Adrenal gland (tissue), 12 donors: ENCODE results near the gene RFXAP. TPM values are rescaled to one million over a fixed set of nuclear protein-coding genes. Genes with fewer than 3 reads are reported as not detected.

ENCODE experiments used
- DNase-seq, 7 donors: peaks; one replicate each; pipeline ENCODE4 v3.0.0-alpha.2; 2019 to 2020
- H3K27ac ChIP-seq, 5 donors: fragments of 200-600 bp; sonication (generic) in 4 of 5; 1 replicate in 3 of 5; 2 replicates in 2 of 5; pipeline versions ENCODE4 v1.5.1 to v1.8.0; 2016 to 2020; ENCODE audit warnings: mild to moderate bottlenecking in 1 of 5
- H3K27me3 ChIP-seq: fragments of 200-600 bp; 2 replicates; pipeline ENCODE4 v1.8.0; 2021
- H3K36me3 ChIP-seq, 2 donors: fragments of 200-600 bp; replicated peaks in 1 of 2; 1 replicate in 1 of 2; 2 replicates in 1 of 2; pipeline versions ENCODE4 v1.5.1 to v1.8.0; 2018 to 2022
- H3K4me1 ChIP-seq, 2 donors: fragments of 200-600 bp; replicated peaks in 1 of 2; 1 replicate in 1 of 2; 2 replicates in 1 of 2; pipeline versions ENCODE4 v1.5.1 to v1.8.0; 2018 to 2021
- H3K4me3 ChIP-seq, 4 donors: fragments of 200-600 bp; sonication (generic) in 3 of 4; one replicate each; pipeline ENCODE4 v1.5.1; 2016 to 2018
- H3K9me3 ChIP-seq, 3 donors: fragments of 200-600 bp; sonication (generic) in 1 of 3; replicated peaks in 1 of 3; 1 replicate in 2 of 3; 2 replicates in 1 of 3; pipeline versions ENCODE4 v1.5.1 to v1.8.0; 2016 to 2021
- CTCF ChIP-seq, 6 experiments: fragments of 450-650 bp in 4 of 6; fragments of 200-600 bp in 2 of 6; sonication (generic) in 1 of 6; IDR thresholded peaks; 1 replicate in 5 of 6; 2 replicates in 1 of 6; pipeline versions ENCODE4 v1.5.1 to v1.8.0; 2016 to 2021; ENCODE audit warnings: antibody characterized with exemption in 6 of 6, mild to moderate bottlenecking in 2 of 6, moderate library complexity in 1 of 6
- POLR2A ChIP-seq, 2 donors: fragments of 450-650 bp; IDR thresholded peaks; one replicate each; pipeline ENCODE4 v1.6.1; 2017; ENCODE audit warnings: antibody characterized with exemption in 2 of 2, mild to moderate bottlenecking in 2 of 2, moderate library complexity in 1 of 2
- WGBS, 4 donors: extraction: QIAGEN DNeasy Blood & Tissue Kit in 2 of 4; methylation state at CpG; one replicate each; pipeline versions ENCODE4 v1.1.5 to v1.1.7; 2013 to 2017; 5-methylcytosine and 5-hydroxymethylcytosine counted together
- intact Hi-C, 2 donors: fragments of 100-400 bp; cut with DNase I; formaldehyde crosslinking; loops; one replicate each; pipeline versions ENCODE4 v1.14.1 to v1.15.0; 2022 to 2023
- polyA plus RNA-seq, 3 donors: library from polyadenylated mRNA; stranded (reverse); fragments of 200-250 nt in 2 of 3; fragments of 350-450 nt in 1 of 3; fragmentation: Illumina TruSeq in 1 of 3; extraction: RNeasy Lipid Tissue Mini Kit (QIAGEN cat#74804) in 1 of 3; gene quantifications; one replicate each; pipeline ENCODE4 v1.2.3, GENCODE V29; 2013 to 2014
- total RNA-seq, 9 donors: library from RNA; depleted of rRNA in 4 of 9; stranded (reverse); fragments of >200 nt in 4 of 9; fragments of 120-200 nt in 1 of 9; fragmentation: NEBNext Ultra II Directional in 1 of 9; extraction: Animal tissue kit (Norgen Biotek cat#: 25700) in 1 of 9; gene quantifications; one replicate each; pipeline versions ENCODE4 v1.1.0 to v1.2.4, GENCODE V29; 2013 to 2023
- donor health status: healthy with polysubstance abuse.
- donor health status: Bipolar disorder and iron deficiency.
- donor health status: DM: yes; HTN: yes; CAD: no.
- donor health status: DM: no; HTN: no; CAD: no.
- donor health status: DM: no; HTN: no; CAD: no.
- donor health status: DM: yes; HTN: yes; CAD: no.

Gene RFXAP
- total and polyA plus RNA-seq, 12 donors, result 1.1 to 4.9 (median 2.1) TPM

- Histone ChIP-seq H3K4me1 (no peaks in the 10 kb centered on the region), H3K27ac (no peak overlapping the region), H3K27me3 (no peaks in the 10 kb centered on the region), H3K36me3 (no peaks in the 10 kb centered on the region), H3K9me3 (no peaks in the 10 kb centered on the region), H3K4me3 (no peak overlapping the region)
- intact Hi-C loops, result no loop called here
- DNase-seq, result no peak
- TF ChIP-seq POLR2A (IDR thresholded peaks at IDR 0.05), result no peak
- no peak for TF ChIP-seq CTCF (IDR thresholded peaks at IDR 0.05)
- 58 to 71% (median 61%) methylated on average over 3 of the region's 3 CpGs for WGBS, 4 donors
These were observed 31.8 kb upstream of the RFXAP start for GRCh38 chr13:36787181-36787580.

- TF ChIP-seq CTCF (IDR thresholded peaks at IDR 0.05) (no peak), POLR2A (IDR thresholded peaks at IDR 0.05) (no peak)
- intact Hi-C loops, result no loop called here
- 74 to 86% (median 80%) methylated on average over 4 of the region's 4 CpGs for WGBS, 4 donors
These were observed 30.7 kb upstream of the RFXAP start for GRCh38 chr13:36788276-36788675.

GRCh38 chr13:36789061-36789460 lies 30.0 kb upstream of the RFXAP start:
- intact Hi-C loops, result no loop called here
- Histone ChIP-seq H3K36me3 (no peaks in the 10 kb centered on the region), H3K4me3 (no peak overlapping the region), H3K27ac (no peak overlapping the region), H3K9me3 (no peaks in the 10 kb centered on the region), H3K4me1 (no peaks in the 10 kb centered on the region), H3K27me3 (no peaks in the 10 kb centered on the region)
- WGBS, 4 donors, result 79 to 100% (median 93%) methylated on average over 3 of the region's 3 CpGs
- DNase-seq, result no peak
- TF ChIP-seq CTCF (IDR thresholded peaks at IDR 0.05), result no peak

More at GRCh38 chr13:36788276-36788675, 30.7 kb upstream of the RFXAP start:
- H3K36me3 ChIP-seq, result no peaks in the 10 kb centered on the region
- no peaks in the 10 kb centered on the region for H3K27me3 ChIP-seq
- H3K4me1 ChIP-seq, result no peaks in the 10 kb centered on the region
- H3K9me3 ChIP-seq, result no peaks in the 10 kb centered on the region
- no peak for DNase-seq
- H3K27ac ChIP-seq, result no peak overlapping the region
- no peak overlapping the region for H3K4me3 ChIP-seq

- H3K9me3 ChIP-seq, result no peaks in the 10 kb centered on the region
- TF ChIP-seq CTCF (IDR thresholded peaks at IDR 0.05) (no peak), POLR2A (IDR thresholded peaks at IDR 0.05) (no peak)
- H3K36me3 ChIP-seq, result no peaks in the 10 kb centered on the region
- no peaks in the 10 kb centered on the region for H3K27me3 ChIP-seq
- intact Hi-C loops, result no loop called here
- no peak overlapping the region for H3K4me3 ChIP-seq
- 68 to 82% (median 77%) methylated on average over 3 to 4 of the region's 4 CpGs for WGBS, 4 donors
- peak in 2 of 7 donors; percentile 19 to 26 for DNase-seq
- H3K4me1 ChIP-seq, result no peaks in the 10 kb centered on the region
- H3K27ac ChIP-seq, result no peak overlapping the region
These were observed 29.3 kb upstream of the RFXAP start for GRCh38 chr13:36789730-36790129.
